A549 (cell line): Measurements from ENCODE around the gene MEAK7. TPM values are rescaled to one million over a fixed set of nuclear protein-coding genes. Genes with fewer than 3 reads are reported as not detected.

ENCODE experiments used
- ATAC-seq, 2 experiments: fragments of 200-7000 bp in 1 of 2; fragments of >200 bp in 1 of 2; cut with Nextera tagmentation in 1 of 2; cut with Tn5 transposase in 1 of 2; 3 replicates each; pipeline versions ENCODE4 v1.8.0 to v1.9.1; 2018 to 2020; ENCODE audit warnings: mild to moderate bottlenecking in 1 of 2, moderate library complexity in 1 of 2
- CTCF ChIA-PET: fragments of 300-600 bp; sonication (Branson Sonifier 250); formaldehyde crosslinking; extraction: SDS; loops from one replicate; lab custom pipeline; 2021; ENCODE audit warnings: antibody characterized with exemption, inconsistent platforms; lab: Yijun Ruan, JAX
- POLR2A ChIA-PET: fragments of 350-600 bp; formaldehyde crosslinking; extraction: SDS; loops from one replicate; lab custom pipeline; 2021; ENCODE audit warnings: antibody characterized with exemption, inconsistent platforms; lab: Yijun Ruan, JAX
- DNase-seq, 2 experiments: peaks; one replicate each; pipeline versions ENCODE4 v3.0.0 to v3.0.0-alpha.2; 2011 to 2016; ENCODE audit warnings: low read depth in 1 of 2, low spot score in 1 of 2
- FAIRE-seq: peaks from 2 replicates; lab custom pipeline; 2011; peaks lifted over from hg19 to GRCh38; lab: Jason Lieb, UNC
- H3K27ac ChIP-seq, 2 experiments: fragments of >200 bp; sonication (Bioruptor Twin); formaldehyde crosslinking; 3 replicates each; pipeline ENCODE4 v1.5.1; 2016 to 2017
- H3K4me1 ChIP-seq: fragments of >200 bp; sonication (Bioruptor Twin); formaldehyde crosslinking; 3 replicates; pipeline ENCODE4 v1.6.1; 2016
- H3K4me2 ChIP-seq: fragments of >200 bp; sonication (Bioruptor Twin); formaldehyde crosslinking; 3 replicates; pipeline ENCODE4 v1.6.1; 2016
- H3K4me3 ChIP-seq: fragments of >200 bp; sonication (Bioruptor Twin); formaldehyde crosslinking; 3 replicates; pipeline ENCODE4 v1.5.1; 2016
- H3K9me3 ChIP-seq: fragments of >200 bp; sonication (Bioruptor Twin); formaldehyde crosslinking; 3 replicates; pipeline ENCODE4 v1.6.1; 2016
- ATOH8 ChIP-seq: fragments of 250-450 bp; sonication (Bioruptor Pico); IDR thresholded peaks from 2 replicates; pipeline ENCODE4 v1.5.0; 2020; ENCODE audit warnings: low read depth, mild to moderate bottlenecking, moderate library complexity
- BHLHE40 ChIP-seq: IDR thresholded peaks from 2 replicates; pipeline ENCODE4 v1.6.1; 2012; ENCODE audit warnings: low read depth, low read length, inconsistent platforms
- CBX8 ChIP-seq: fragments of 200-600 bp; sonication (generic); IDR thresholded peaks from 2 replicates; pipeline ENCODE4 v1.6.1; 2016
- CHD4 ChIP-seq: fragments of 200-600 bp; sonication (generic); IDR thresholded peaks from 2 replicates; pipeline ENCODE4 v1.6.1; 2016; ENCODE audit warnings: antibody characterized with exemption, mild to moderate bottlenecking, borderline replicate concordance
- E2F6 ChIP-seq: IDR thresholded peaks from 2 replicates; pipeline ENCODE4 v1.6.1; 2012; ENCODE audit warnings: low read depth, borderline replicate concordance
- EHF ChIP-seq: fragments of 250-450 bp; sonication (Bioruptor Pico); IDR thresholded peaks from 2 replicates; pipeline ENCODE4 v1.5.0; 2020; ENCODE audit warnings: mild to moderate bottlenecking
- ESRRA ChIP-seq: fragments of 150-350 bp; IDR thresholded peaks from 2 replicates; pipeline ENCODE4 v1.6.1; 2014; ENCODE audit warnings: mild to moderate bottlenecking, low read length, borderline replicate concordance
- FOSB ChIP-seq: fragments of 250-450 bp; sonication (Bioruptor Pico); IDR thresholded peaks from 2 replicates; pipeline ENCODE4 v1.5.0; 2020; ENCODE audit warnings: mild to moderate bottlenecking, moderate library complexity
- GATA3 ChIP-seq: IDR thresholded peaks from 2 replicates; pipeline ENCODE4 v1.6.1; 2012; ENCODE audit warnings: borderline replicate concordance
- HDAC2 ChIP-seq: fragments of 200-600 bp; sonication (generic); IDR thresholded peaks from 2 replicates; pipeline ENCODE4 v1.6.1; 2016
- HES2 ChIP-seq: fragments of >200 bp; sonication (Bioruptor Twin); formaldehyde crosslinking; IDR thresholded peaks from 2 replicates; pipeline ENCODE4 v1.6.1; 2016
- HEYL ChIP-seq: fragments of 250-450 bp; sonication (Bioruptor Pico); IDR thresholded peaks from 2 replicates; pipeline ENCODE4 v1.8.0; 2021; ENCODE audit warnings: mild to moderate bottlenecking, moderate library complexity
- HMGXB4 ChIP-seq: fragments of 250-450 bp; sonication (Bioruptor Pico); IDR thresholded peaks from 2 replicates; pipeline ENCODE4 v1.5.0; 2021; ENCODE audit warnings: mild to moderate bottlenecking, moderate library complexity, borderline replicate concordance
- HOXB13 ChIP-seq: fragments of 250-450 bp; sonication (Bioruptor Pico); IDR thresholded peaks from 2 replicates; pipeline ENCODE4 v1.5.0; 2020; ENCODE audit warnings: low read depth, mild to moderate bottlenecking, moderate library complexity
- HOXB5 ChIP-seq: fragments of 250-450 bp; sonication (Bioruptor Pico); IDR thresholded peaks from 2 replicates; pipeline ENCODE4 v1.5.0; 2020; ENCODE audit warnings: mild to moderate bottlenecking, moderate library complexity
- JUN ChIP-seq, 2 experiments: fragments of >200 bp; sonication (Bioruptor Twin); formaldehyde crosslinking; IDR thresholded peaks; 2 replicates in 1 of 2; 3 replicates in 1 of 2; pipeline ENCODE4 v1.6.1; 2016 to 2017
- JUNB ChIP-seq: fragments of >200 bp; sonication (Bioruptor Twin); formaldehyde crosslinking; IDR thresholded peaks from 2 replicates; pipeline ENCODE4 v1.6.1; 2016
- KDM1A ChIP-seq: fragments of 200-600 bp; sonication (generic); IDR thresholded peaks from 2 replicates; pipeline ENCODE4 v1.6.1; 2016; ENCODE audit warnings: low read depth, mild to moderate bottlenecking
- MAX ChIP-seq: IDR thresholded peaks from 2 replicates; pipeline ENCODE4 v1.6.1; 2012
- MAZ ChIP-seq: fragments of 150-350 bp; IDR thresholded peaks from 2 replicates; pipeline ENCODE4 v1.6.1; 2014; ENCODE audit warnings: antibody characterized with exemption, low read depth, low read length, borderline replicate concordance
- NPAS2 ChIP-seq: fragments of 250-450 bp; sonication (Bioruptor Pico); IDR thresholded peaks from 2 replicates; pipeline ENCODE4 v1.8.0; 2022; ENCODE audit warnings: mild to moderate bottlenecking, moderate library complexity, borderline replicate concordance
- PHF8 ChIP-seq: fragments of 200-600 bp; sonication (generic); IDR thresholded peaks from 2 replicates; pipeline ENCODE4 v1.6.1; 2016; ENCODE audit warnings: low read depth, mild to moderate bottlenecking, antibody characterized with exemption, moderate library complexity, borderline replicate concordance
- RAD21 ChIP-seq, 2 experiments: fragments of >200 bp in 1 of 2; sonication (Bioruptor Twin) in 1 of 2; formaldehyde crosslinking in 1 of 2; IDR thresholded peaks in 1 of 2; conservative IDR thresholded peaks in 1 of 2; 2 replicates in 1 of 2; 3 replicates in 1 of 2; pipeline ENCODE4 v1.6.1; 2012 to 2018; ENCODE audit warnings: inconsistent platforms in 1 of 2
- RCOR1 ChIP-seq: fragments of 150-350 bp; IDR thresholded peaks from 2 replicates; pipeline ENCODE4 v1.6.1; 2014; ENCODE audit warnings: antibody characterized with exemption, low read length, low read depth
- TP53 ChIP-seq: fragments of 250-450 bp; sonication (Bioruptor Pico); IDR thresholded peaks from 2 replicates; pipeline ENCODE4 v1.5.0; 2021; ENCODE audit warnings: mild to moderate bottlenecking, moderate library complexity
- ZC3H11A ChIP-seq: fragments of 450-650 bp; IDR thresholded peaks from 2 replicates; pipeline ENCODE4 v1.6.1; 2014; ENCODE audit warnings: antibody characterized with exemption, mild to moderate bottlenecking
- ZFP36 ChIP-seq: fragments of 450-650 bp; IDR thresholded peaks from 2 replicates; pipeline ENCODE4 v1.6.1; 2014; ENCODE audit warnings: borderline replicate concordance; ENCODE audit not compliant: partially characterized antibody
- ZNF302 ChIP-seq: fragments of 250-450 bp; sonication (Bioruptor Pico); IDR thresholded peaks from 2 replicates; pipeline ENCODE4 v1.9.0; 2021; ENCODE audit warnings: inconsistent platforms, mild to moderate bottlenecking, moderate library complexity
- ZSCAN20 ChIP-seq: fragments of 250-450 bp; sonication (Bioruptor Pico); IDR thresholded peaks from 2 replicates; pipeline ENCODE4 v1.8.0; 2022; ENCODE audit warnings: mild to moderate bottlenecking, moderate library complexity
- whole genome bisulfite sequencing: methylation state at CpG from one replicate; pipeline ENCODE4 v1.1.6; 2017; ENCODE audit errors: missing lambda C conversion rate; 5-methylcytosine and 5-hydroxymethylcytosine counted together
- polyA plus RNA-seq, 4 experiments: library from polyadenylated mRNA; depleted of rRNA in 3 of 4; stranded (reverse); fragments of >200 nt; fragmentation: RNase III in 1 of 4; extraction: RNeasy Plus Mini Kit Qiagen cat#74134 plus additional on column Dnase treatment in 1 of 4; gene quantifications; 2 replicates in 3 of 4; 3 replicates in 1 of 4; pipeline ENCODE4 v1.2.3, GENCODE V29; 2011 to 2017

Gene MEAK7
- polyA plus RNA-seq, 2 of the 4 experiments (the other 2 are of a cell fraction) = 26.2 to 30.5 TPM

- H3K4me1 ChIP-seq = no peaks in the 10 kb centered on the region
- TF ChIP-seq JUN (IDR thresholded peaks at IDR 0.05) (no peak), GATA3 (no peak), E2F6 (no peak), RAD21 (conservative IDR thresholded peaks at IDR 0.05 in 1 of 2, IDR thresholded peaks at IDR 0.05 in 1 of 2) (no peak), PHF8 (no peak), CBX8 (no peak), ZC3H11A (no peak), ZSCAN20 (CRISPR knock-in tag) (no peak), HOXB5 (no peak), BHLHE40 (no peak), ZNF302 (CRISPR knock-in tag) (no peak), ESRRA (no peak), FOSB (no peak), KDM1A (no peak)
- H3K4me3 ChIP-seq = no peak overlapping the region
- FAIRE-seq = no peak
- 85% methylated on average over 8 of the region's 8 CpGs for WGBS
- H3K27ac ChIP-seq = no peak overlapping the region
- H3K4me2 ChIP-seq = no peak overlapping the region
- no peak for ATAC-seq
- DNase-seq = no peak
- POLR2A ChIA-PET = no interaction called here
- CTCF ChIA-PET = interaction anchor here (1.2 to 2.8 kb wide), 2 partner anchors 23 to 149 kb away, joined by 3 to 13 read pairs; no protein-coding TSS in a partner anchor
- H3K9me3 ChIP-seq = no peaks in the 10 kb centered on the region
Observed at GRCh38 chr16:84461029-84461412, 43.4 kb downstream of the MEAK7 start.

- WGBS = 87% methylated on average over 19 of the region's 20 CpGs
- DNase-seq (no peak), FAIRE-seq (no peak), ATAC-seq (no peak; a peak in 3 of 6 replicates)
- Histone ChIP-seq H3K4me1 (no peaks in the 10 kb centered on the region), H3K27ac (no peak overlapping the region), H3K4me2 (no peak overlapping the region), H3K9me3 (no peaks in the 10 kb centered on the region), H3K4me3 (no peak overlapping the region)
- ChIA-PET POLR2A (no interaction called here), CTCF (interaction anchor here (1.0 to 2.8 kb wide), 3 partner anchors 24 to 183 kb away, joined by 3 to 13 read pairs (median 3); no protein-coding TSS in a partner anchor)
- TF ChIP-seq PHF8 = no peak
- TF ChIP-seq HOXB13 (CRISPR knock-in tag) = no peak
- no peak for TF ChIP-seq JUNB
- TF ChIP-seq CHD4 = no peak
- no peak for TF ChIP-seq ATOH8
- no peak for TF ChIP-seq HEYL (CRISPR knock-in tag)
- TF ChIP-seq NPAS2 = no peak
- no peak for TF ChIP-seq TP53 (CRISPR knock-in tag)
- no peak for TF ChIP-seq EHF (CRISPR knock-in tag)
- no peak for TF ChIP-seq MAZ
- TF ChIP-seq RCOR1 = no peak
- TF ChIP-seq HES2 = no peak
- TF ChIP-seq HMGXB4 (CRISPR knock-in tag) = no peak
- no peak for TF ChIP-seq MAX
- TF ChIP-seq BHLHE40 = no peak
- TF ChIP-seq JUN (IDR thresholded peaks at IDR 0.05) = no peak
- no peak for TF ChIP-seq HOXB5
- TF ChIP-seq HDAC2 = no peak
- no peak for TF ChIP-seq ZFP36
Observed at GRCh38 chr16:84460406-84461028, 43.9 kb downstream of the MEAK7 start.
